PC-3 (cell line): ENCODE data around the gene EHMT2.

Source experiments
- EZH2 ChIP-seq: fragments of 300-600 bp; sonication (generic); IDR thresholded peaks from one replicate; pipeline ENCODE4 v1.6.1; 2017; ENCODE audit warnings: antibody characterized with exemption, mild to moderate bottlenecking, low read length; ENCODE audit not compliant: unreplicated experiment
- TF ChIP-seq, protein P1 (sequence below): fragments of 300-600 bp; sonication (generic); conservative IDR thresholded peaks from 2 replicates; pipeline ENCODE4 v1.5.1; 2017; ENCODE audit warnings: antibody characterized with exemption, low read depth, mild to moderate bottlenecking, low read length

GRCh38 chr6:31945507-31946369 lies 48.2 kb upstream of the EHMT2 start, which contains the start of gene CFB:
- TF ChIP-seq EZH2: no peak
- TF ChIP-seq, protein P1, sequence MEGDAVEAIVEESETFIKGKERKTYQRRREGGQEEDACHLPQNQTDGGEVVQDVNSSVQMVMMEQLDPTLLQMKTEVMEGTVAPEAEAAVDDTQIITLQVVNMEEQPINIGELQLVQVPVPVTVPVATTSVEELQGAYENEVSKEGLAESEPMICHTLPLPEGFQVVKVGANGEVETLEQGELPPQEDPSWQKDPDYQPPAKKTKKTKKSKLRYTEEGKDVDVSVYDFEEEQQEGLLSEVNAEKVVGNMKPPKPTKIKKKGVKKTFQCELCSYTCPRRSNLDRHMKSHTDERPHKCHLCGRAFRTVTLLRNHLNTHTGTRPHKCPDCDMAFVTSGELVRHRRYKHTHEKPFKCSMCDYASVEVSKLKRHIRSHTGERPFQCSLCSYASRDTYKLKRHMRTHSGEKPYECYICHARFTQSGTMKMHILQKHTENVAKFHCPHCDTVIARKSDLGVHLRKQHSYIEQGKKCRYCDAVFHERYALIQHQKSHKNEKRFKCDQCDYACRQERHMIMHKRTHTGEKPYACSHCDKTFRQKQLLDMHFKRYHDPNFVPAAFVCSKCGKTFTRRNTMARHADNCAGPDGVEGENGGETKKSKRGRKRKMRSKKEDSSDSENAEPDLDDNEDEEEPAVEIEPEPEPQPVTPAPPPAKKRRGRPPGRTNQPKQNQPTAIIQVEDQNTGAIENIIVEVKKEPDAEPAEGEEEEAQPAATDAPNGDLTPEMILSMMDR: no peak
